ENCODE data around the gene ZCCHC12. TPM values are rescaled to one million over a fixed set of nuclear protein-coding genes. Genes with fewer than 3 reads are reported as not detected.

The ZCCHC12 gene
- total and polyA plus RNA-seq, 9 of the 15 experiments (the other 6 are each of a cell fraction or from before 2014, with no cell fraction given): 0.07 to 0.15 TPM; not detected in 7

GRCh38 chrX:118857006-118857405, 33.4 kb downstream of the ZCCHC12 start:
- Histone ChIP-seq H3K27me3 (ENCODE audit: control insufficient read depth in 2 of 2, insufficient read depth in 2 of 2, low read length in 2 of 2) (peaks cover 0 to 6% of the 10 kb centered on the region in 2 experiments; a peak in 2 of 5 replicates), H3K4me2 (ENCODE audit: insufficient read depth, low read length) (no peak overlapping the region), H3K9ac (ENCODE audit: insufficient read depth in 1 of 2, low read depth in 2 of 2, low read length in 2 of 2) (no peak overlapping the region), H3K36me3 (ENCODE audit: control insufficient read depth, insufficient read depth, low read length) (no peaks in the 10 kb centered on the region), H3K27ac (ENCODE audit: extremely low read depth, low read depth, low read length) (no peak overlapping the region), H3K79me2 (ENCODE audit: control insufficient read depth, insufficient read depth, low read length) (no peaks in the 10 kb centered on the region), H4K20me1 (replicated peaks; ENCODE audit: control insufficient read depth, insufficient read depth, low read length) (no peaks in the 10 kb centered on the region), H3K9me3 (replicated peaks; ENCODE audit: control insufficient read depth, insufficient read depth, low read depth, low read length) (no peaks in the 10 kb centered on the region), H2AFZ (ENCODE audit: low read depth, low read length) (no peak overlapping the region; the same call in 1 of the 2 replicates), H3K9me1 (ENCODE audit: control insufficient read depth, insufficient read depth, low read length) (no peaks in the 10 kb centered on the region), H3K4me3 (no peak overlapping the region), H3K4me1 (replicated peaks in 1 of 2; ENCODE audit: control insufficient read depth in 2 of 2, insufficient read depth in 2 of 2, low read length in 2 of 2) (no peaks in the 10 kb centered on the region)
- 10% methylated on average over 3 of the region's 3 CpGs for WGBS (ENCODE audit: insufficient coverage, low coverage, missing lambda C conversion rate)
- FAIRE-seq: no peak
- in situ Hi-C loops (cut with MboI) (no loop called here), intact Hi-C loops (cut with micrococcal nuclease) (no loop called here)
- no peak for TF ChIP-seq ZNF395 (CRISPR knock-in tag; IDR thresholded peaks at IDR 0.05)
- TF ChIP-seq CEBPG (CRISPR knock-in tag; IDR thresholded peaks at IDR 0.05): no peak
- TF ChIP-seq CEBPG (tag; conservative IDR thresholded peaks at IDR 0.05 in 1 of 2, IDR thresholded peaks at IDR 0.05 in 1 of 2): no peak
- TF ChIP-seq RFX7 (CRISPR knock-in tag; IDR thresholded peaks at IDR 0.05): no peak
- TF ChIP-seq MECOM (CRISPR knock-in tag; IDR thresholded peaks at IDR 0.05): no peak
- TF ChIP-seq ZC3H8 (IDR thresholded peaks at IDR 0.05): no peak
- no peak for TF ChIP-seq CTCFL (IDR thresholded peaks at IDR 0.05; ENCODE audit: borderline replicate concordance, insufficient read depth, low read depth, low read length, poor library complexity, severe bottlenecking)
- ChIA-PET CTCF (ENCODE audit: low intra/inter-chr PET ratio) (no interaction called here), POLR2A (no interaction called here)
- DNase-seq (ENCODE audit: extremely low read depth in 1 of 4, low spot score in 3 of 4): no peak
- no peak for ATAC-seq
- BruUV-seq (replicated peaks): no TSS peak
